Activated naive CD8-positive, alpha-beta T cell treated with anti-CD3 and anti-CD28 coated beads, Interleukin-2, amount 50 U/mL, for 24 hours (primary cell): ENCODE data around the gene ETFA.

Experiments used
- ATAC-seq: fragments of 150-1000 bp; cut with Tn5 transposase; one replicate; pipeline ENCODE4 v1.10.0; 2021
- DNase-seq: peaks from one replicate; pipeline ENCODE4 v3.0.0; 2021
- H3K27ac Mint-ChIP-seq: one replicate; pipeline ENCODE4 v1.8.0; 2021; ENCODE audit warnings: mild to moderate bottlenecking, mixed read lengths
- H3K27me3 Mint-ChIP-seq: one replicate; pipeline ENCODE4 v1.8.0; 2021; ENCODE audit warnings: mixed read lengths
- H3K36me3 Mint-ChIP-seq: one replicate; pipeline ENCODE4 v1.8.0; 2021; ENCODE audit warnings: low read depth, mixed read lengths
- H3K4me1 Mint-ChIP-seq: one replicate; pipeline ENCODE4 v1.8.0; 2021; ENCODE audit warnings: mixed read lengths
- H3K4me3 Mint-ChIP-seq: one replicate; pipeline ENCODE4 v1.8.0; 2021; ENCODE audit warnings: mild to moderate bottlenecking, moderate library complexity, mixed read lengths
- H3K9me3 Mint-ChIP-seq: one replicate; pipeline ENCODE4 v1.8.0; 2021; ENCODE audit warnings: mixed read lengths

ETFA gene

GRCh38 chr15:76208786-76209424 is 102.4 kb downstream of the ETFA start:
- peaks cover 10% of the 10 kb centered on the region for H3K36me3 Mint-ChIP-seq
- peaks cover 7% of the 10 kb centered on the region for H3K4me1 Mint-ChIP-seq
- H3K4me3 Mint-ChIP-seq, result no peak overlapping the region
- no peak for DNase-seq
- ATAC-seq, result peak; percentile 37
- H3K27me3 Mint-ChIP-seq, result no peaks in the 10 kb centered on the region
- H3K9me3 Mint-ChIP-seq, result no peaks in the 10 kb centered on the region
- no peak overlapping the region for H3K27ac Mint-ChIP-seq

GRCh38 chr15:76208084-76208785 is 103.0 kb downstream of the ETFA start:
- no peaks in the 10 kb centered on the region for H3K27me3 Mint-ChIP-seq
- peaks cover 7% of the 10 kb centered on the region for H3K4me1 Mint-ChIP-seq
- H3K9me3 Mint-ChIP-seq, result no peaks in the 10 kb centered on the region
- DNase-seq (no peak), ATAC-seq (no peak)
- no peak overlapping the region for H3K4me3 Mint-ChIP-seq
- peaks cover 9% of the 10 kb centered on the region for H3K36me3 Mint-ChIP-seq
- H3K27ac Mint-ChIP-seq, result no peak overlapping the region

- Mint-ChIP-seq H3K4me1 (peaks cover 7% of the 10 kb centered on the region), H3K27me3 (no peaks in the 10 kb centered on the region), H3K27ac (no peak overlapping the region), H3K36me3 (peaks cover 8% of the 10 kb centered on the region), H3K4me3 (no peak overlapping the region), H3K9me3 (no peaks in the 10 kb centered on the region)
- ATAC-seq (no peak), DNase-seq (no peak)
Measured at GRCh38 chr15:76206325-76206976, 104.8 kb downstream of the ETFA start.

- Mint-ChIP-seq H3K9me3 (no peaks in the 10 kb centered on the region), H3K27me3 (no peaks in the 10 kb centered on the region), H3K4me1 (peaks cover 3% of the 10 kb centered on the region), H3K36me3 (peaks cover 4% of the 10 kb centered on the region), H3K4me3 (no peak overlapping the region), H3K27ac (no peak overlapping the region)
- no peak for DNase-seq
- ATAC-seq, result no peak
Measured at GRCh38 chr15:76204916-76205460, 106.3 kb downstream of the ETFA start.

GRCh38 chr15:76204109-76204845 is 107.0 kb downstream of the ETFA start:
- ATAC-seq (no peak), DNase-seq (no peak)
- no peaks in the 10 kb centered on the region for H3K9me3 Mint-ChIP-seq
- no peaks in the 10 kb centered on the region for H3K27me3 Mint-ChIP-seq
- no peaks in the 10 kb centered on the region for H3K4me1 Mint-ChIP-seq
- peaks cover 4% of the 10 kb centered on the region for H3K36me3 Mint-ChIP-seq
- H3K27ac Mint-ChIP-seq, result no peak overlapping the region
- no peak overlapping the region for H3K4me3 Mint-ChIP-seq

GRCh38 chr15:76203346-76204108 is 107.7 kb downstream of the ETFA start:
- Mint-ChIP-seq H3K36me3 (peaks cover 4% of the 10 kb centered on the region), H3K9me3 (no peaks in the 10 kb centered on the region), H3K4me3 (no peak overlapping the region), H3K27ac (no peak overlapping the region), H3K4me1 (no peaks in the 10 kb centered on the region), H3K27me3 (no peaks in the 10 kb centered on the region)
- ATAC-seq, result no peak
- DNase-seq, result no peak

GRCh38 chr15:76201536-76202255 is 109.6 kb downstream of the ETFA start:
- ATAC-seq (no peak), DNase-seq (no peak)
- Mint-ChIP-seq H3K4me3 (no peak overlapping the region), H3K27ac (no peak overlapping the region), H3K27me3 (no peaks in the 10 kb centered on the region), H3K36me3 (no peaks in the 10 kb centered on the region), H3K9me3 (no peaks in the 10 kb centered on the region), H3K4me1 (no peaks in the 10 kb centered on the region)

- Mint-ChIP-seq H3K4me1 (peaks cover 2% of the 10 kb centered on the region), H3K27ac (no peak overlapping the region), H3K27me3 (no peaks in the 10 kb centered on the region), H3K4me3 (no peak overlapping the region), H3K9me3 (no peaks in the 10 kb centered on the region), H3K36me3 (no peaks in the 10 kb centered on the region)
- DNase-seq (no peak), ATAC-seq (no peak)
Measured at GRCh38 chr15:76200641-76201105, 110.6 kb downstream of the ETFA start.

- no peaks in the 10 kb centered on the region for H3K36me3 Mint-ChIP-seq
- H3K27ac Mint-ChIP-seq, result no peak overlapping the region
- H3K9me3 Mint-ChIP-seq, result no peaks in the 10 kb centered on the region
- peaks cover 2% of the 10 kb centered on the region for H3K4me1 Mint-ChIP-seq
- H3K4me3 Mint-ChIP-seq, result no peak overlapping the region
- H3K27me3 Mint-ChIP-seq, result no peaks in the 10 kb centered on the region
- DNase-seq (no peak), ATAC-seq (no peak)
Measured at GRCh38 chr15:76200083-76200465, 111.2 kb downstream of the ETFA start.

- Mint-ChIP-seq H3K4me3 (no peak overlapping the region), H3K36me3 (no peaks in the 10 kb centered on the region), H3K9me3 (no peaks in the 10 kb centered on the region), H3K27ac (no peak overlapping the region), H3K4me1 (peaks cover 2% of the 10 kb centered on the region), H3K27me3 (no peaks in the 10 kb centered on the region)
- ATAC-seq, result no peak
- no peak for DNase-seq
Measured at GRCh38 chr15:76199106-76200082, 111.9 kb downstream of the ETFA start.

- Mint-ChIP-seq H3K4me1 (peaks cover 2% of the 10 kb centered on the region), H3K27ac (no peak overlapping the region), H3K4me3 (no peak overlapping the region), H3K9me3 (no peaks in the 10 kb centered on the region), H3K36me3 (no peaks in the 10 kb centered on the region), H3K27me3 (no peaks in the 10 kb centered on the region)
- ATAC-seq, result no peak
- no peak for DNase-seq
Measured at GRCh38 chr15:76198456-76199105, 112.7 kb downstream of the ETFA start.

GRCh38 chr15:76197703-76198455 is 113.4 kb downstream of the ETFA start:
- H3K36me3 Mint-ChIP-seq, result no peaks in the 10 kb centered on the region
- no peaks in the 10 kb centered on the region for H3K9me3 Mint-ChIP-seq
- no peaks in the 10 kb centered on the region for H3K27me3 Mint-ChIP-seq
- H3K4me3 Mint-ChIP-seq, result no peak overlapping the region
- DNase-seq, result peak; percentile 11
- no peak overlapping the region for H3K27ac Mint-ChIP-seq
- H3K4me1 Mint-ChIP-seq, result peaks cover 2% of the 10 kb centered on the region
- peak; percentile 33 for ATAC-seq
